HG03139 (cell line): ENCODE measurements around the gene C5orf22.
"Not testable (repeated sequence)": the region's sequence is repeated elsewhere in the genome, so short reads cannot be mapped to it uniquely, and the experiment has no call there.

Source experiments
- ATAC-seq: cut with Tn5 transposase; IDR thresholded peaks from one replicate; pipeline ENCODE4 v1.9.1; 2021; ENCODE audit not compliant: unreplicated experiment

C5orf22 gene

DNA sequence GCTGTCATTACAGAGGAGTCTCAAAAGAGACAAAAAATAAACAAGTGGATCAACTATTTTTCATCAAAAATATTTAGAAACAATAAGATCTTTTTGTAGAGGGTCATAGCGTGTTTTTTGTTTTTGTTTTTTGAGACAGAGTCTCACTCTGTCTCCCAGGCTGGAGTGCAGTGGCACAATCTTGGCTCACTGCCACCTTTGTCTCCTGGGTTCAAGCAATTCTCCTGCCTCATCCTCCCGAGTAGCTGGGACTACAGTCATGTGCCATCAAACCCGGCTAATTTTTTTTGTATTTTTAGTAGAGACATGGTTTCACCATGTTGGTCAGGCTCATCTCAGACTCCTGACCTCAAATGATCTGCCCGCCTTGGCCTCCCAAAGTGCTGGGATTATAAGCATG lies 70.2 kb downstream of the C5orf22 start:
- not testable (repeated sequence) for ATAC-seq

DNA sequence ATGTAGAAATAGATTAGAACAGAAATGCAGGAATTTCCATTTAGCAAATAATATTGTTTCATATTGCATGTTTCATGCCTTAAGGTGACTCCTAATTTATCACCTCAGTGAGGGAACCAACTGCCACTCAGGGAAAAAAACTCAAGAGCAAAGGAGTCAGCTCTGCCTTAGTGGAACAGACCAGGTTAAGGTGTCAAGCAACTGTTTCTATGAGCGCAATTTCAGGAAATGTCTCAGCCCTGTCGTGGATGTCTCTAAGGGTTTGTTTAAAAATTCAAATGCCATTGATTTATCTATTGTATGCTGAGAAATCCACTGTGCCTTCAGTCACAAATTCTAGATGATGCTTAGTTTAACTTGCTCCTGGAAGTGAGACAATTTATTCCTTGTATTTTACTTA lies 72.1 kb downstream of the C5orf22 start:
- no peak for ATAC-seq

DNA sequence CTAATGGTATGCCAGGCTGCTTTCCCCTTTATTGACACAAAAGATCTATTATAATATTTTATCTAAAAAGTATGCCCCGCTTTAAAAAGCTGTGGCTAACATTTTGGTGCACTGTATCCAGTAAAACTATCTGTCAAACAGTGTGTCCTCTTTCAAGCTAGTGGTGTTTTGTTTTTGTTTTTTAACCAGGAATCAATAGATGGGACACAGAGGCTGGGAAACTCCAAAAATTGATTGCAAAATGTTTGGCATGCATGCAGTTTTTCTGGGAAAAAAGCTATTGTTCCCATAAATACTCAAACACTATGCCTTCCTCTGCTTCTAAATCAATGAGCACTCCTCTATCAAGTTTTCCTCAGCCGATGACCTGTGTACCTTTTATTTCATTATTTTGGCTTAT lies 72.5 kb downstream of the C5orf22 start:
- no peak for ATAC-seq
